GM06990 (cell line): Measurements from ENCODE around the gene SLC17A4.

Source experiments
- DNase-seq: peaks from one replicate; pipeline ENCODE4 v3.0.0-alpha.2; 2011; ENCODE audit not compliant: insufficient read length; ENCODE audit errors: extremely low read depth
- H3K27me3 ChIP-seq: replicated peaks from 2 replicates; pipeline ENCODE4 v1.6.0; 2011; ENCODE audit warnings: low read length; ENCODE audit not compliant: control insufficient read depth, insufficient read depth
- H3K36me3 ChIP-seq: 2 replicates; pipeline ENCODE4 v1.5.1; 2011; ENCODE audit warnings: low read length; ENCODE audit not compliant: control insufficient read depth, insufficient read depth
- H3K4me3 ChIP-seq: replicated peaks from 2 replicates; pipeline ENCODE4 v1.5.1; 2011; ENCODE audit warnings: low read depth, mild to moderate bottlenecking, control low read depth, low read length
- TF ChIP-seq, protein P1 (sequence below): IDR thresholded peaks from 2 replicates; pipeline ENCODE4 v1.5.1; 2011; ENCODE audit warnings: low read length, control low read depth, mild to moderate bottlenecking, inconsistent platforms; ENCODE audit not compliant: insufficient read depth, poor library complexity, severe bottlenecking

The SLC17A4 gene

DNA sequence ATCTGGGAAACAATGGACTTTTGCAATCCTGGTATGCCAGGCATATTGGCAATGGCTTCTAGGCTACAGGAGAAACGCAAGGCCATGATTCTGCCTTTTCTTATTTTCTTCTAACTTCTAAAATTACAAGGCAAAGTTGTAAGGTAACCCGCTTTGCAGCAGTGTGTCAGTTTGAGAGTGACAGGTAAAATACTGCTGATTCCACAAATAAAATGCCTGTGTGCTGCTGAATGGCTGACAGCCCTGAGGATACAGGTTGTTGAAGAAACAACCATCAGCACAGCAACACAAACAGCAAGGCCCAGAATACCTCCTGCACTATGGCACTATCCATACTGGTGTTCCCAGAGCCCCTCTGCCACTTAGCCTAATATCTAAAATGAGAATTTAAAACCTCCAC is 40.2 kb downstream of the SLC17A4 start:
- H3K36me3 ChIP-seq: no peaks in the 10 kb centered on the region
- TF ChIP-seq, protein P1, sequence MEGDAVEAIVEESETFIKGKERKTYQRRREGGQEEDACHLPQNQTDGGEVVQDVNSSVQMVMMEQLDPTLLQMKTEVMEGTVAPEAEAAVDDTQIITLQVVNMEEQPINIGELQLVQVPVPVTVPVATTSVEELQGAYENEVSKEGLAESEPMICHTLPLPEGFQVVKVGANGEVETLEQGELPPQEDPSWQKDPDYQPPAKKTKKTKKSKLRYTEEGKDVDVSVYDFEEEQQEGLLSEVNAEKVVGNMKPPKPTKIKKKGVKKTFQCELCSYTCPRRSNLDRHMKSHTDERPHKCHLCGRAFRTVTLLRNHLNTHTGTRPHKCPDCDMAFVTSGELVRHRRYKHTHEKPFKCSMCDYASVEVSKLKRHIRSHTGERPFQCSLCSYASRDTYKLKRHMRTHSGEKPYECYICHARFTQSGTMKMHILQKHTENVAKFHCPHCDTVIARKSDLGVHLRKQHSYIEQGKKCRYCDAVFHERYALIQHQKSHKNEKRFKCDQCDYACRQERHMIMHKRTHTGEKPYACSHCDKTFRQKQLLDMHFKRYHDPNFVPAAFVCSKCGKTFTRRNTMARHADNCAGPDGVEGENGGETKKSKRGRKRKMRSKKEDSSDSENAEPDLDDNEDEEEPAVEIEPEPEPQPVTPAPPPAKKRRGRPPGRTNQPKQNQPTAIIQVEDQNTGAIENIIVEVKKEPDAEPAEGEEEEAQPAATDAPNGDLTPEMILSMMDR: no peak
- H3K27me3 ChIP-seq: no peaks in the 10 kb centered on the region
- DNase-seq: no peak
- no peak overlapping the region for H3K4me3 ChIP-seq

DNA sequence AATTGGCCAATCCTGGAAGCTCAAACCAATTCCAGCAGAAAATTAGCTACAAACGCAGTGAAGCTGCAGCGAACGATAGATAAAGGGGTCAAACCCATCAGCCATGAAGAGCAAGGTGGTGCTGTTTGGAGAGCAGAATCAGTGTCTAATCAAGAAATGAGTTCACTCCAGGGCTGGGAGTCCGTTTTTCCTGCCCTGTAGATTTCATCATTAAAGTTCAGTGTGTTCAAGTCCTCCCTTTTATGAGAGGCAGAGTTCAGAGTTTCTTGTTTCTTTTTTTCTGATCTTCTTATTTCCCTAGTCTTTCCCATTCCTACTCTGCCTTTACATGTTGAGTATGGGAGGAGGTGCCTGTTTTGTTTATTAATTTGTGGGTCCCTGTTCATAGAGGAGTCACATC is 46.9 kb downstream of the SLC17A4 start:
- DNase-seq: no peak
- Histone ChIP-seq H3K36me3 (no peaks in the 10 kb centered on the region), H3K27me3 (no peaks in the 10 kb centered on the region), H3K4me3 (no peak overlapping the region)
- TF ChIP-seq, protein P1: no peak

DNA sequence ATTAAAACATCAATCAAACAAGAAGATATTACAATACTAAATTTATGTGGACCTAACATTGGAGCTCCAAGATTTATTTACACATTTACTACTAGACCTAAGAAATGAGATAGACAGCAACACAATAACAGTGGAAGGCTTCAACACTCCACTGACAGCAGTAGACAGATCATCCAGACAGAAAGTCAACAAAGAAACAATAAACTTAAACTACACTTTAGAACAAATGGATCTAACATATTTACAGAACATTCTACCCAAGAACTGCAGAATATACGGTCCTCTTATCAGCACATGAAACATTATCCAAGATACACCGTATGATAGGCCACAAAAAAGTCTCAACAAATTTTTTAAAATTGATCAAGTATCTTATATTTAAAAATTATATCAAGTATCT is 50.3 kb downstream of the SLC17A4 start:
- no peak for DNase-seq
- Histone ChIP-seq H3K4me3 (no peak overlapping the region), H3K27me3 (no peaks in the 10 kb centered on the region), H3K36me3 (no peaks in the 10 kb centered on the region)
- TF ChIP-seq, protein P1: no peak

DNA sequence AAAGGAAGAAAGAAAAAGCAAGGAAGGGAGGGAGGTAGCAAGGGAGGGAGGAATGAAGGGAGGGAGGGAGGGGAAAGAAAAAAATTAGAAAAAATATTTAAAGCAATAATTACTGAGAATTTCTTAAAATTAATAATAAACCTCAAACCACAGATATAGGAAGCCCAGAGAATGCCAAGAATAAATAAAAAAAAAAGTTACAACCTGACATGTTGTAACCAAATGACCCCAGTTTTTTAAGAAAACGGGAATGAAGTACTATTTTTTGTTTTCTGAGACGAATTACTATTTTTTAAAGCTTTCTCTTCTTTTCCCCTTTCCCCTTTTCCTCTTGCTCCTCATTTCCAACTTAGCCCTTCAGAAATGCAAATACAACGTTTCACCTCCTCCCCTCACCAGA is 60.7 kb downstream of the SLC17A4 start:
- H3K27me3 ChIP-seq: no peaks in the 10 kb centered on the region; the same call in 1 of the 2 replicates
- H3K36me3 ChIP-seq: no peaks in the 10 kb centered on the region
- TF ChIP-seq, protein P1: no peak
- no peak for DNase-seq
- no peak overlapping the region for H3K4me3 ChIP-seq

DNA sequence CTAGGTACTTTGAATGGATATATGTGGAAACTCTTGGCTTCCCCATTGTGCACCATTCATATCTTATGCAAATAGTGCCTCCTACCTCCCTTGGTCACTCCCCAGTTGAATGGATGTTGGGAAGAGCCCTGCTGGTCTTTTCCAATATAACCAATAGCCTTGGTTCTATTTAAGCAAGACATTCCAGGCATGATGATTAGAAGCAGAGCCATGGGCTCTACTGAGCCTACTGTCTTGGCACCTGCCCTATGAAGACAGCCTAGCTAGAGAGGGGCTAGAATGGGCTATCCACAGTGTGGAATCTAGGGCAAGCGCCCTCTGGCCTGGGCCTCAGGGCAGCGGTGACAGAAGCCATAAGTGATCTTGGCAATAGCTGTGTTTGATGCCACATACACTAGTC is 61.7 kb downstream of the SLC17A4 start:
- no peaks in the 10 kb centered on the region for H3K36me3 ChIP-seq
- no peak overlapping the region for H3K4me3 ChIP-seq
- no peak for DNase-seq
- H3K27me3 ChIP-seq: no peaks in the 10 kb centered on the region; the same call in 1 of the 2 replicates
- TF ChIP-seq, protein P1: no peak

DNA sequence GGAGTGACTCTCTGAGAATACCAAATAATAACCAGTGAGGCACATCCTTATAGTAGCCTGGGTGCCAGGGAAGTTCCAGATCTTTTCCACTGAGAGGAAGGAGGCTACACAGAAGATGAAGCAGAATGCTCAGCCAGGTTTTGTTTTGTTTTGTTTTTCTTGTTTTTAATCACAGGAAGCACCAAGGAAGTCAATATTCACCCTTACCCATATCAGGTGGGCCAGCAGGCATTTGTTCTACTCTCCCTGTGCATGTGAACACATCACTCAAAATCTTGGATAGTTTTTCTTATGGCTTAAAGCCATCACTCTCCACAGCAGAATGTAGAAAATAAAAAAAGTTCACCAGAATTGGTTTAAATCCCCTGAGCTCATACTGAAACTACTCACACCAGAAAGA is 66.8 kb downstream of the SLC17A4 start:
- Histone ChIP-seq H3K27me3 (no peaks in the 10 kb centered on the region), H3K4me3 (no peak overlapping the region), H3K36me3 (no peaks in the 10 kb centered on the region)
- no peak for DNase-seq
- TF ChIP-seq, protein P1: no peak
